DMS 273 treated with DMSO at 0.1 percent for 48 hours (cell line): Measurements from ENCODE around the gene EBLN2.

Source experiments
- DNase-seq: peaks from one replicate; lab custom pipeline; 2025; lab: John Stamatoyannopoulos, UW

EBLN2 gene

GRCh38 chr3:73061416-73061815, at the start of gene EBLN2:
Gene EBLN2, plus strand, starts transcription at chr3:73061659. Its CDS starts 423 bp downstream, at chr3:73062082.
- no peak for DNase-seq

DNA sequence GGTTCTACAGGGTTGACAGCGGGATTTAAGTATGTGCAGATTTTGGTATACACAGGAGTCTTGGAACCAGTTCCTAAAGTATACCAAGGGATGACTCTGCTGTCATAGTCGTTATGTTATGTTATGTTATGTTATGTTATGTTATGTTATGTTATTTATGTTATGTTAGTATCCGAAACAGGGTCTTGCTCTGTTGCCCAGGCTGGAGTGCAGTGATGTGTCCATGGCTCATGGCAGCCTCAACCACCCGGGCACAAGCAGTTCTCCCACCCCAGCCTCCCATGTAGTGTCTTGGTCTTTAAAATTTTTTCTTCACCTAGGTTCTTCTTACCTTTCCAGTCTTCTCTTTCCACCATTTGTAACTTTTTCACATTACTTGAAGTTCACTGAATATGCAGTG, 43.2 kb upstream of the EBLN2 start:
- no peak for DNase-seq

DNA sequence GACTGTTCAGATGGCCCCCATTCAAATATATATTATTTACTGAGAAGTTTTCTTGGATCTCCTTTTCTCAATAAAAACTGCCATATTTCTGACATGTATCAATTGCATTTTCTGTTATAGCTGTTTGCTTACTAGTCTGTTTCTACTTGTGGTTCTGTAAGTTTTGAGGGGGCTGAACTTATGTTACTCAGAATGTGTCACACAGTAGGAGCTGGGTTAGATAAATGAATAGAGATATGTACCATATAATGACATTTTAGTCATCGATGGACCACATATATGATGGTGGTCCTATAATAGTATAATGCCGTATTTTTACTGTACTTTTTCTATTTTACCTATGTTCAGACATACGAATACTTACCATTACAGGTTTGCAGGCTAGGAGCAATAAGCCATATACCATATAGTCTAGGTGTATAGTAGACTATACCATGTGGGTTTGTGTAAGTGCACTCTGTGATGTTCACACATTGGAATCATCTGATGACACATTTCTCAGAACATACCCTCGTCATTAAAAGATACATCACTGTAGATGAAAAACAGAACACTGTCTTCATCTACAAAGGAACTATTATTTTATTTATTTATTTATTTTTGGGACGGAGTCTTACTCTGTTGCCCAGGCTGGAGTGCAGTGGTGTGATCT, 42.5 kb upstream of the EBLN2 start:
- no peak for DNase-seq

- DNase-seq = no peak
These were observed 40.1 kb upstream of the EBLN2 start for GRCh38 chr3:73021301-73021835.

GRCh38 chr3:73024836-73025235, 36.6 kb upstream of the EBLN2 start:
- DNase-seq = no peak

GRCh38 chr3:73026111-73026759, 35.2 kb upstream of the EBLN2 start:
- DNase-seq = no peak

DNA sequence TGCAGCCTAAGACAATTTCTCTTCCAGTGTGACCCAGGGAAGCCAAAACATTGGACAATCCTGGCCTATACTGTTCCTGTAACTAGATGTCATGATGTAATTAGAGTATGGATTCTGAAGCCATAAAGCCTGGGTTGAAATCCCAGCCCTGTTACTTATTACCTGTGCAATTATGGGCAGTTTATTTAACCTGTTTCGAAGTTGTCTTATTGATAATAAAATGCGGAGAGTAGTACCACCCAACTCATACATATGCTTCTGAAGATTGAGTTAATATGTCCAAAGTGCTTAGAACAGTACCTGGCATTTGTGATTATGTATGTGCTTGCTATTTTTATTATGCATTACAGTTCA, 34.7 kb upstream of the EBLN2 start:
- no peak for DNase-seq

DNA sequence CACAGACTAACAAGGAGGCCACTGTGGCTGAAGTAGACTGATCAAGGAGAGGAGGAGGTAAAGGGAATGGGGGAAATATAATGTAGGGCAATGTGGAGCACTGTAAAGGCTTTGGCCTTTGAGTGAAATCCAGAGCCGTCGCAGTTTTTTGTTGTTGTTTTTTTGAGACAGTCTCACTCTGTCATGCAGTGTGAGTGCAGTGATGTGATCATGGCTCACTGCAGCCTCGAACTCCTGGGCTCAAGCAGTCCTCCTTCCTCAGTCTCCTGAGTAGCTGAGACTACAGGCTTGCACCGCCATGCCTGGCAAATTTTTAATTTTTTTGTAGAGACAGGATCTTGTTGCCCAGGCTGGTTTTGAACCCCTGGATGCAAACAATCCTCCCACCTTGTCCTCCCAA, 32.7 kb upstream of the EBLN2 start:
- no peak for DNase-seq

- no peak for DNase-seq
These were observed 32.1 kb upstream of the EBLN2 start for GRCh38 chr3:73029321-73029796.

DNA sequence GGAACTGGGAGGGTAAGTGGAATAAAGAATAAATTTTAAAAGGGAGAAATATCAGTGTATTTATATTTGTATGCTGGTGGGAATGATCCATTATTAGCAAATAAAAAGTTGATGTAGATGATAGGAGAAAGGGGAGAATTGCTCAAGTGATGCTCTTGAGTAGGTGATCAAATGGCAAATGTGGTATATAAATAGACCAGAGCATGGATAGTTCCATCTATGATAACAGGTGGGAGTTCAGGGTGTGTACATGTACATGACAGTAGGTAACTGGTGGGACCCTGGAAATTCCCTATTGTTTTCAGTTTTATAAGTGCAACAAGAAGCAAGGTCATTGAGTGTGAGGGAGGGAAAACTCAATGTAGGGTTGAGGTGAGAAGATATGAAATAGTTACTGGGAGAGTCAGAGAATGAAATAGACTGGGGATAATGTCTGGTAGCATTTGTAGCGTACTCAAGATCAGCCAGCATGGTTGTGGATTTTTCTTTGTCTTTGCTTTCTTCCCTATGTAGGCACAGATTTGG, 31.3 kb upstream of the EBLN2 start:
- DNase-seq = no peak

DNA sequence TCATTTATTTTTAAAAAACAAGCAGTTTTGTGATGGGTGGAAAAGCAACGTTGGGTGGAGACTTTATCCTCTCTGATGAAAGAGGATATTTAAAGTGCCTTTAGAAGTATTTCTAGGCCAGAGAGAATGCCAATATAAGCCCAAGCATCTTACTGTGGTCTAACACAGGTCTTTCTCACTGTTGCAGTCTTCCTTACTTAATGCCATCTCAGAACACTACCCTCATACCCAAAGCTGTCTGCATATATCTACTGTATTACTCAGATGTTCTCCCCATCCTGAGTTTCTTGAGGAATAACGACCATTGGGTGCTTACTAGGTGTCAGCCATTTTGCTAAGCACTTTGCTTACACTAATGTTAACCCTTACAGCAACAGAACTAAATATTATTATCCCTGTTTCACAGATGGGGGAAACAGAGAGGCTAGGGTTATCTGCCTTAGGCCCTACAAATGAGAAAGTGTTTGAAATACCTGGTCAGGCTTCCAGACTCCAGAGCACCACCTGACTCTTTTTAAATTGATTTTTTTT, 29.8 kb upstream of the EBLN2 start:
- DNase-seq = no peak

DNA sequence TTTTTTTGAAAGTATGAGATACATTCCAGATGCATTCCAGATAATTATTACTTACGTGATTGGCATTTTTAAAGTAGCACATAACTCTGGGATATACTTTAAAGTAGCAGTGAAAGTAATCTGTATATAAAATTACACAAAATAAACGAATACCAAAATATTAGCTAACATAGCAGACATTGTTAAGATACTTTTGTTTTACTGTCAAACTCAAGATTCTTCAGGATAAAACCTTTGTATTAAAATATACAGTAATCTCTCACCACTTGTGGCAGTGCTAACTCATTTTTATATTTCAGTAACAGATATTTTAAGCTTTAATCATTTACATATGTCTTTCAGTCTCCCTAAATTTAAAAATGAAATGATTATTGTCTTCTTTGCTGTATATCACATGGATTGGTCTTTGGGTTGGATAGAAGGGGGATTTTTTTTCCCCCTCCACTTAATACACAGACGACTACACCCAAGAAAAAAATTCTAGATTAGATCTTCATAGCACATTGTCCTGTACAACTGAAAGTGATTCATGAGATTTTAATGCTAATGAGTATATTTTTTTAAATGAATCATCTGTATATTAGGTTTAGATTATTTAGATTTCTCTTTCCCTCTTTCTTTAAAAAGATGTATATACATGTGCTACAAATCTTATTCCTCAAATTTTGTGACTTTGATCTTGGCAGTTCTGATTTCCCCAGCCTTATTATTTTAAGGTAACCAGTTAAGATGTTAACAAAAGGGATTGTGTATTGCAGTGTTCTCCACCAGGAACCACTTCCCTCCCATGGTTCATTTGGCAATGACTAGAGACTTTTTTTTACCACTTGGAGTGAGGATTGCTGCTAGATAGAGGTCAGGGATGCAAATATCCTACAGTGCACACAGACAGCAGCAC, 24.5 kb upstream of the EBLN2 start:
- no peak for DNase-seq

DNA sequence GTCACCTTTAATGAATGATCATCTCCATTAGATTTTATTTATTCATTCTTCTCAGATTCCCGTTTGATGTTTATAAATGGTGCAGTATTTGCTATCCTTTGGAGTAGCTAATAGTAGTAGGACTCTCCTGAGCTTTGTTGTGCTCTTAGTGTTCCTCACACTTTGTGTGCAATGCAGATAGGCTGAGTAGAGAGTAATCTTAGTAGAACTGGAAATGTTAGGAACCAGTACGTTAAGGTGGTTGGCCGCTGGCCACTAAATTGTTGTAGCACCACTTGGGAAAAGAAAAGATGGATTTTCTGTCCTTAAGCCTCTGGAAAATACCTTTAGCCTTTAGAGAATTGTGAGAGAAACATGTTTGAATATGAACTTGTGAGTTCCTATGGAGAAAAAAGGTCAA, 19.9 kb upstream of the EBLN2 start:
- no peak for DNase-seq

- no peak for DNase-seq
These were observed 18.0 kb upstream of the EBLN2 start for GRCh38 chr3:73043414-73043813.

GRCh38 chr3:73045391-73045790, 16.1 kb upstream of the EBLN2 start:
- no peak for DNase-seq

DNA sequence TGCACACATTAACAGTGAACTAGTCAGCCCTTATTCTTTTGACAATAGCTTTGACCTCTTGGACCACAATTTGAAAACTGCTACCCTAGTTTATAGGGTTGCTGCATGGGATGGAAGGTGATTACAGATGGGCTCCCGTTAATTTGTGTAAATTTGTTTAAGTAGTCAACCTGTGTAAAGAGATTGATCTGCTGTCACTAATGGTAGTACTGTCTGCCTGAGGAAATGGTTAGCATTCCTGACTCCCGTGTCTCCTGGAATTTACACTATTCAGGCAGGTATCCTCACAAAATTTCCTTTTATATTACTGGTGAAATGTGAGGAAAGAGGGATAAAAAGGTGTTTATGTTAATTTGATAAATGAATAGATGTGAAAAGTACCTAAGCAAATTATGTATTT, 15.3 kb upstream of the EBLN2 start:
- no peak for DNase-seq

GRCh38 chr3:73049319-73049718, 12.1 kb upstream of the EBLN2 start:
- no peak for DNase-seq

- DNase-seq = no peak
These were observed 8.6 kb upstream of the EBLN2 start for GRCh38 chr3:73052857-73053256.

DNA sequence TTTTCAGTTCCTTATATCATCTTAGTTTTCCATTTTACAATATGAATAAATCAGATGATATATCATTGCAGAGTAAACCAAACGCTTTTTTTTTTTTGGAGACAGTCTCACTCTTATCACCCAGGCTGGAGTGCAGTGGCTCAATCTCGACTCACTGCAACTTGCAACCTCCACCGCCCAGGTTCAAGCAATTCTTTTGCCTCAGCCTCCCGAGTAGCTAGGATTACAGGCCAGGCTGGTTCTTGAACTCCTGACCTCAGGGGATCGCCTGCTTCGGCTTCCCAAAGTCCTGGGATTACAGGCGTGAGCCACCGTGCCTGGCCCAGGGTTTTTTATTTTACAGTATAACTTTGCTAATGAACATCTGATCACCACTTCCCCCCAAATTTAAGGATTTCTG, 5.9 kb upstream of the EBLN2 start:
- DNase-seq = no peak

DNA sequence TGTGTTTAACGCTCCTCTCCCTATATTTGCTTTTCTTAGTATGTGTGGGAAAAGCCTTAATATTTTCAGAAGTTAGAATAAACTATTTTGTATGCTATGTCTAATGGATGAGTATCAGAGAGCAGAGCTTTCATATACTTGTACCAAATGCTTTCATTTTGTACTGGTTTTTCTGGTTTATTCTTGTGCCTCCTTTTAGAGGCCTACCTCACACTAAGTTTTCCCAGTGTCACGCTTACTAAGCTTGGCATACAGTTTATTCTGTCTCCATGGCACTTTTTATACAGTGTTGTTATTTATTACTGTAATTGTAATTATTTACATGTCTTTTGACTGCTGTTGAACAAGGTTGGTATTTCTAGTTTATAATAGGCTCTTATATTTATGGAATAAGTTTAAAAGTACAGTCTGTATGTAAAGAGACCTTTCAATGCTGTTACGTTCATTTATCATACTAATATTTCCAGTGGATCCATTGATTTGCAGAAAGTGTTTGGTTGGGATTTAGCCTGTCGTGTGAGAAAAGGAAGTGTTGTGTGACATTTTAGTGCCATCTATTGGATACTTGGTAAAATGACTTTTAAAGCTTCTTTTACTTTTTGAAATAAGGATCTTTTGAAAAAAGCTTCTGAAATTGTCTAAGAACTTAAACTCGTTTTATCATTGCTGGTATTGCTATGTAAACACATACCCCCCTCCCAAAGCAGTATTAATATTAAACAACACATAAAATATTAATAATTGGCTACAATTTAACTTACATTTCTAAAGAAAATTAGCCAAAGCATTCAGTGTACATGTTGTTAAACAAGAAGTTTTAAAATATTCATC, 5.2 kb upstream of the EBLN2 start:
- no peak for DNase-seq

- DNase-seq = no peak
These were observed 4.7 kb upstream of the EBLN2 start for GRCh38 chr3:73056845-73057150.
